ENCODE measurements around the gene TNFSF13.

The TNFSF13 gene

GRCh38 chr17:7586673-7587419, 28.3 kb downstream of the TNFSF13 start:
- H3K36me3 ChIP-seq (replicated peaks; ENCODE audit: insufficient read depth, low read length), result no peaks in the 10 kb centered on the region
- no peak for TF ChIP-seq EZH2 (optimal IDR thresholded peaks at IDR 0.05; ENCODE audit: low read depth, low read length)
- no peak for TF ChIP-seq CTCF (IDR thresholded peaks at IDR 0.05; ENCODE audit: low read length)
- no peak for TF ChIP-seq EZH2phosphoT487 (IDR thresholded peaks at IDR 0.05; ENCODE audit: low read length)
- H3K79me2 ChIP-seq (ENCODE audit: low read length), result peaks cover 41% of the 10 kb centered on the region
- H4K20me1 ChIP-seq (ENCODE audit: insufficient read depth, low read length), result no peaks in the 10 kb centered on the region
- H3K4me1 ChIP-seq (ENCODE audit: low read length), result peaks cover 11% of the 10 kb centered on the region
- H3K9me3 ChIP-seq (replicated peaks; ENCODE audit: insufficient read depth, low read length), result no peaks in the 10 kb centered on the region
- no peak overlapping the region for H3K9ac ChIP-seq (ENCODE audit: low read length)
- no peak overlapping the region for H3K4me2 ChIP-seq (ENCODE audit: low read depth, low read length)
- no peaks in the 10 kb centered on the region for H3K27me3 ChIP-seq (replicated peaks; ENCODE audit: insufficient read depth, low read length)
- H3F3A ChIP-seq (ENCODE audit: insufficient read depth, low read length), result peaks cover 8% of the 10 kb centered on the region; the same call in 1 of the 2 replicates
- H3K9me2 ChIP-seq (replicated peaks; ENCODE audit: insufficient read depth, low read length), result no peaks in the 10 kb centered on the region
- H2AFZ ChIP-seq (ENCODE audit: low read length), result no peak overlapping the region
- no peak for DNase-seq
- H3K4me3 ChIP-seq (ENCODE audit: low read length), result no peak overlapping the region
- no peak overlapping the region for H3K27ac ChIP-seq (ENCODE audit: low read length)

- H3F3A ChIP-seq (ENCODE audit: insufficient read depth, low read length), result peaks cover 11% of the 10 kb centered on the region; the same call in 1 of the 2 replicates
- H2AFZ ChIP-seq (ENCODE audit: low read length), result no peak overlapping the region
- H3K9me2 ChIP-seq (replicated peaks; ENCODE audit: insufficient read depth, low read length), result no peaks in the 10 kb centered on the region
- no peak overlapping the region for H3K27ac ChIP-seq (ENCODE audit: low read length)
- no peaks in the 10 kb centered on the region for H3K36me3 ChIP-seq (replicated peaks; ENCODE audit: insufficient read depth, low read length)
- peaks cover 34% of the 10 kb centered on the region for H3K79me2 ChIP-seq (ENCODE audit: low read length)
- TF ChIP-seq EZH2 (optimal IDR thresholded peaks at IDR 0.05; ENCODE audit: low read depth, low read length) (no peak), EZH2phosphoT487 (IDR thresholded peaks at IDR 0.05; ENCODE audit: low read length) (no peak), CTCF (IDR thresholded peaks at IDR 0.05; ENCODE audit: low read length) (no peak)
- no peaks in the 10 kb centered on the region for H4K20me1 ChIP-seq (ENCODE audit: insufficient read depth, low read length)
- H3K4me3 ChIP-seq (ENCODE audit: low read length), result no peak overlapping the region
- no peaks in the 10 kb centered on the region for H3K27me3 ChIP-seq (replicated peaks; ENCODE audit: insufficient read depth, low read length)
- H3K4me2 ChIP-seq (ENCODE audit: low read depth, low read length), result no peak overlapping the region
- H3K9me3 ChIP-seq (replicated peaks; ENCODE audit: insufficient read depth, low read length), result no peaks in the 10 kb centered on the region
- peaks cover 10% of the 10 kb centered on the region for H3K4me1 ChIP-seq (ENCODE audit: low read length)
- DNase-seq, result no peak
- H3K9ac ChIP-seq (ENCODE audit: low read length), result no peak overlapping the region
Measured at GRCh38 chr17:7587420-7588151, 29.0 kb downstream of the TNFSF13 start.

GRCh38 chr17:7588553-7589203, 30.1 kb downstream of the TNFSF13 start:
- Histone ChIP-seq H3K4me2 (ENCODE audit: low read depth, low read length) (no peak overlapping the region), H3K27me3 (replicated peaks; ENCODE audit: insufficient read depth, low read length) (no peaks in the 10 kb centered on the region), H3K9me3 (replicated peaks; ENCODE audit: insufficient read depth, low read length) (no peaks in the 10 kb centered on the region), H3K9ac (ENCODE audit: low read length) (no peak overlapping the region), H3K4me3 (ENCODE audit: low read length) (no peak overlapping the region), H4K20me1 (ENCODE audit: insufficient read depth, low read length) (no peaks in the 10 kb centered on the region), H3K4me1 (ENCODE audit: low read length) (0 out of 2 replicates have a peak, but pooled peaks cover 2% of the 10 kb centered on the region), H3F3A (ENCODE audit: insufficient read depth, low read length) (peaks cover 12% of the 10 kb centered on the region; the same call in 1 of the 2 replicates), H2AFZ (ENCODE audit: low read length) (no peak overlapping the region), H3K36me3 (replicated peaks; ENCODE audit: insufficient read depth, low read length) (no peaks in the 10 kb centered on the region), H3K79me2 (ENCODE audit: low read length) (peaks cover 26% of the 10 kb centered on the region), H3K27ac (ENCODE audit: low read length) (no peak overlapping the region), H3K9me2 (replicated peaks; ENCODE audit: insufficient read depth, low read length) (no peaks in the 10 kb centered on the region)
- DNase-seq, result no peak
- TF ChIP-seq EZH2phosphoT487 (IDR thresholded peaks at IDR 0.05; ENCODE audit: low read length) (no peak), CTCF (IDR thresholded peaks at IDR 0.05; ENCODE audit: low read length) (no peak), EZH2 (optimal IDR thresholded peaks at IDR 0.05; ENCODE audit: low read depth, low read length) (no peak)
